K562 (cell line): ENCODE results near the gene CCSER2. TPM values are rescaled to one million over a fixed set of nuclear protein-coding genes. Genes with fewer than 3 reads are reported as not detected.
A peak's percentile ranks its signal among the peaks of the same experiment; 100 is the strongest.

Experiments
- CAMTA2 ChIP-seq: fragments of 250-450 bp; sonication (Bioruptor Pico); conservative IDR thresholded peaks from 2 replicates; pipeline ENCODE4 v1.5.1; 2022
- CTCF ChIP-seq, 3 experiments: IDR thresholded peaks in 2 of 3; conservative IDR thresholded peaks in 1 of 3; 2 replicates each; pipeline ENCODE4 v1.5.1; 2011 to 2012; ENCODE audit warnings: low read length in 3 of 3, mild to moderate bottlenecking in 3 of 3, control low read depth in 2 of 3, improper control_type of control experiment in 1 of 3, inconsistent platforms in 1 of 3, low read depth in 1 of 3, mixed read lengths in 1 of 3, moderate library complexity in 1 of 3; ENCODE audit not compliant: insufficient read depth in 2 of 3
- DMBX1 ChIP-seq: fragments of 250-450 bp; sonication (Bioruptor Pico); IDR thresholded peaks from 2 replicates; pipeline ENCODE4 v1.8.0; 2022; ENCODE audit warnings: inconsistent platforms, mild to moderate bottlenecking, moderate library complexity, borderline replicate concordance
- ELF4 ChIP-seq: fragments of 450-650 bp; formaldehyde crosslinking; IDR thresholded peaks from 2 replicates; pipeline ENCODE4 v1.4.0; 2022; ENCODE audit warnings: missing genetic modification characterization
- EP300 ChIP-seq: IDR thresholded peaks from 2 replicates; pipeline ENCODE4 v1.6.1; 2012; ENCODE audit warnings: low read length, improper control_type of control experiment
- GTF2F1 ChIP-seq: IDR thresholded peaks from 2 replicates; pipeline ENCODE4 v1.6.1; 2011; ENCODE audit warnings: low read depth, low read length, improper control_type of control experiment
- HNRNPK ChIP-seq: fragments of 200-400 bp; formaldehyde crosslinking; IDR thresholded peaks from one replicate; pipeline ENCODE4 v1.6.1; 2018; ENCODE audit warnings: mild to moderate bottlenecking, low read depth, low read length; ENCODE audit not compliant: poor library complexity, severe bottlenecking
- JUND ChIP-seq, 2 experiments: IDR thresholded peaks; 2 replicates in 1 of 2; 3 replicates in 1 of 2; pipeline ENCODE4 v1.6.1; 2011; ENCODE audit warnings: borderline replicate concordance in 2 of 2, low read depth in 2 of 2, low read length in 2 of 2, improper control_type of control experiment in 1 of 2, missing biosample characterization in 1 of 2, missing genetic modification characterization in 1 of 2, missing genetic modification reagents in 1 of 2
- KAT7 ChIP-seq: sonication (generic); formaldehyde crosslinking; IDR thresholded peaks from 2 replicates; pipeline ENCODE4 v1.8.0; 2022; ENCODE audit warnings: missing genetic modification reagents, mild to moderate bottlenecking, borderline replicate concordance
- KLF10 ChIP-seq: fragments of 250-450 bp; sonication (Bioruptor Pico); IDR thresholded peaks from 2 replicates; pipeline ENCODE4 v1.6.1; 2021; ENCODE audit warnings: matching md5 sums
- KLF6 ChIP-seq: fragments of 250-450 bp; sonication (Bioruptor Pico); IDR thresholded peaks from 2 replicates; pipeline ENCODE4 v1.4.0; 2020; ENCODE audit warnings: mild to moderate bottlenecking, moderate library complexity, borderline replicate concordance
- L3MBTL2 ChIP-seq: fragments of 450-650 bp; IDR thresholded peaks from 2 replicates; pipeline ENCODE4 v1.6.1; 2016; ENCODE audit warnings: mild to moderate bottlenecking, moderate library complexity
- MCM2 ChIP-seq: fragments of 450-650 bp; IDR thresholded peaks from 2 replicates; pipeline ENCODE4 v1.6.1; 2017; ENCODE audit warnings: low read depth, mild to moderate bottlenecking
- MEF2D ChIP-seq: conservative IDR thresholded peaks from 2 replicates; pipeline ENCODE4 v1.6.1; 2016; ENCODE audit warnings: low read depth, missing genetic modification characterization, missing compliant biosample characterization
- MEIS2 ChIP-seq: fragments of 450-650 bp; IDR thresholded peaks from 2 replicates; pipeline ENCODE4 v1.6.1; 2014; ENCODE audit warnings: mild to moderate bottlenecking; ENCODE audit not compliant: partially characterized antibody
- SNRNP70 ChIP-seq: fragments of 200-400 bp; formaldehyde crosslinking; optimal IDR thresholded peaks from 2 replicates; pipeline ENCODE3; 2017; ENCODE audit warnings: low read depth, low read length
- SPI1 ChIP-seq: IDR thresholded peaks from 2 replicates; pipeline ENCODE4 v1.6.1; 2011; ENCODE audit warnings: low read depth, low read length, control low read depth, borderline replicate concordance
- SREBF1 ChIP-seq: fragments of 150-350 bp; IDR thresholded peaks from 2 replicates; pipeline ENCODE4 v1.6.1; 2014; ENCODE audit warnings: antibody characterized with exemption, low read depth, low read length, borderline replicate concordance
- TAF9B ChIP-seq: fragments of 450-650 bp; IDR thresholded peaks from 2 replicates; pipeline ENCODE4 v1.6.1; 2018; ENCODE audit warnings: mild to moderate bottlenecking; ENCODE audit not compliant: partially characterized antibody
- TRIM24 ChIP-seq, 2 experiments: fragments of 450-650 bp; IDR thresholded peaks; 2 replicates each; pipeline ENCODE4 v1.6.1; 2016
- ZBTB17 ChIP-seq: fragments of 450-650 bp; formaldehyde crosslinking; IDR thresholded peaks from 2 replicates; pipeline ENCODE4 v1.4.0; 2020; ENCODE audit warnings: mild to moderate bottlenecking
- ZNF184 ChIP-seq: sonication (generic); formaldehyde crosslinking; IDR thresholded peaks from 2 replicates; pipeline ENCODE4 v1.5.0; 2020; ENCODE audit warnings: missing genetic modification reagents
- ZNF395 ChIP-seq: fragments of 200-800 bp; sonication (Bioruptor generic); IDR thresholded peaks from 2 replicates; pipeline ENCODE4 v1.6.1; 2017; ENCODE audit warnings: missing genetic modification characterization, missing compliant biosample characterization
- ZNF764 ChIP-seq: fragments of 250-450 bp; sonication (Bioruptor Pico); IDR thresholded peaks from 2 replicates; pipeline ENCODE4 v1.4.0; 2020; ENCODE audit warnings: low read depth, mild to moderate bottlenecking, moderate library complexity
- polyA plus RNA-seq, 8 experiments: library from polyadenylated mRNA; depleted of rRNA in 4 of 8; stranded (reverse) in 5 of 8; unstranded in 3 of 8; fragments of >200 nt; fragmentation: Nextera tagmentation in 2 of 8; fragmentation: Illumina TruSeq in 1 of 8; extraction: Ambion mirVana in 2 of 8; extraction: Trizol in 1 of 8; gene quantifications; 2 replicates each; pipeline versions ENCODE4 v1.2.1 to v1.2.3, GENCODE V29; 2011 to 2014; ENCODE audit warnings: inconsistent platforms in 1 of 8, missing spikeins in 1 of 8
- total RNA-seq, 7 experiments: library from RNA; depleted of rRNA in 6 of 7; stranded (reverse); fragments of >200 nt in 6 of 7; fragmentation: Illumina TruSeq in 2 of 7; extraction: Trizol in 2 of 7; gene quantifications; 2 replicates each; pipeline versions ENCODE4 v1.2.1 to v1.2.3, GENCODE V29; 2011 to 2021; ENCODE audit warnings: low replicate concordance in 1 of 7
- TF ChIP-seq, protein P1 (sequence below): fragments of 450-650 bp; formaldehyde crosslinking; IDR thresholded peaks from 2 replicates; pipeline ENCODE4 v1.4.0; 2020; ENCODE audit warnings: mild to moderate bottlenecking, moderate library complexity

CCSER2 gene
- total and polyA plus RNA-seq, 9 of the 15 experiments (the other 6 are each of a cell fraction or from before 2014, with no cell fraction given) = 2.7 to 15.1 (median 9.7) TPM

GRCh38 chr10:84525120-84525806, 196.9 kb downstream of the CCSER2 start (continued):
- TF ChIP-seq, protein P1, sequence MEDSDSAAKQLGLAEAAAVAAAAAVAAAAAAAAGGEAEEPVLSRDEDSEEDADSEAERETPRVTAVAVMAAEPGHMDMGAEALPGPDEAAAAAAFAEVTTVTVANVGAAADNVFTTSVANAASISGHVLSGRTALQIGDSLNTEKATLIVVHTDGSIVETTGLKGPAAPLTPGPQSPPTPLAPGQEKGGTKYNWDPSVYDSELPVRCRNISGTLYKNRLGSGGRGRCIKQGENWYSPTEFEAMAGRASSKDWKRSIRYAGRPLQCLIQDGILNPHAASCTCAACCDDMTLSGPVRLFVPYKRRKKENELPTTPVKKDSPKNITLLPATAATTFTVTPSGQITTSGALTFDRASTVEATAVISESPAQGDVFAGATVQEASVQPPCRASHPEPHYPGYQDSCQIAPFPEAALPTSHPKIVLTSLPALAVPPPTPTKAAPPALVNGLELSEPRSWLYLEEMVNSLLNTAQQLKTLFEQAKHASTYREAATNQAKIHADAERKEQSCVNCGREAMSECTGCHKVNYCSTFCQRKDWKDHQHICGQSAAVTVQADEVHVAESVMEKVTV (CRISPR knock-in tag) = peak; percentile 33; the same call in 1 of the 2 replicates
- peak; percentile 76 for TF ChIP-seq ZNF764
- TF ChIP-seq DMBX1 (CRISPR knock-in tag) = peak; percentile 99
- TF ChIP-seq TRIM24 (IDR thresholded peaks at IDR 0.05) = peak; percentile 84 to 90
- no peak for TF ChIP-seq SPI1
- peak; percentile 26; the same call in 1 of the 2 replicates for TF ChIP-seq JUND (IDR thresholded peaks at IDR 0.05; ENCODE audit: borderline replicate concordance, low read depth, low read length)
- TF ChIP-seq JUND (tag; IDR thresholded peaks at IDR 0.05; ENCODE audit: borderline replicate concordance, low read depth, low read length) = peak; percentile 59; the same call in 2 of the 3 replicates
- no peak for TF ChIP-seq GTF2F1
- no peak for TF ChIP-seq ZNF184 (CRISPR knock-in tag)
- TF ChIP-seq KLF10 (CRISPR knock-in tag) = no peak
- TF ChIP-seq ZBTB17 = peak; percentile 97
- peak; percentile 86 for TF ChIP-seq L3MBTL2
- TF ChIP-seq CTCF (IDR thresholded peaks at IDR 0.05 in 2 of 3, conservative IDR thresholded peaks at IDR 0.05 in 1 of 3; ENCODE audit: insufficient read depth in 2 of 3, low read depth in 1 of 3, low read length in 3 of 3) = no peak
- TF ChIP-seq SREBF1 = no peak
- TF ChIP-seq ZNF395 = peak; percentile 87
- no peak for TF ChIP-seq CAMTA2 (CRISPR knock-in tag)
- TF ChIP-seq MCM2 = no peak
- no peak for TF ChIP-seq HNRNPK
- TF ChIP-seq SNRNP70 = no peak
- TF ChIP-seq EP300 = peak; percentile 83
- TF ChIP-seq KAT7 (CRISPR knock-in tag) = no peak
- peak; percentile 99 for TF ChIP-seq ELF4 (CRISPR knock-in tag)
- peak; percentile 86 for TF ChIP-seq MEF2D (tag)
- peak; percentile 55 for TF ChIP-seq MEIS2
- peak; percentile 97 for TF ChIP-seq KLF6 (CRISPR knock-in tag)
- no peak for TF ChIP-seq TAF9B
